GM21526 (cell line): Measurements from ENCODE around the gene CFAP68.
A peak's percentile ranks its signal among the peaks of the same experiment; 100 is the strongest.

ENCODE experiments used
- ATAC-seq: cut with Tn5 transposase; IDR thresholded peaks from one replicate; pipeline ENCODE4 v1.9.1; 2021; ENCODE audit warnings: moderate library complexity; ENCODE audit not compliant: unreplicated experiment, low FRiP score

CFAP68 gene

GRCh38 chr11:111878849-111879636, at the start of gene CFAP68, which contains the start of gene FDXACB1:
CFAP68 (plus strand) TSS chr11:111879541; CDS start chr11:111879561, 20 bp downstream.
FDXACB1 (minus strand) TSS chr11:111879165; CDS start chr11:111879132, 33 bp downstream.
- ATAC-seq, result peak; percentile 88

DNA sequence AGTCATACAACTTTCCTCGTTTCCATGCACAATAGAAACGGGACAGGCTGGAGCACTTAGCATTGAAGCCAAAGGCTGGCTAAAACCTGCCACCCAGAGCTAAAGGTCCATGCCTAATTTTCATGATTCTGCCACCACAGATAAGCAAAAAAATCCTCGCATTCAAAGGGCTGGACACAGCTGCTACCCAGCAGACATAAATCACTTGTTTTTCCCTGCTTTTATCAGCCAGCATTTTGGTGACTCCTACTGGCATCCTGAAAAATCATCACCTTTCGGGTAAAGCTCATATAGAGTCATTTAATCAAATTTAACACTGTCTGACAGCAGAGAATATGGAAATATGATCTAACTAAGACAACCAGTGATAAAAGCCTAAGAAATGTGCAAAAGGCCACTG, 45.8 kb upstream of the CFAP68 start:
- no peak for ATAC-seq

- no peak for ATAC-seq
Measured at GRCh38 chr11:111834432-111835163, 44.7 kb upstream of the CFAP68 start.

GRCh38 chr11:111835665-111836064, 43.7 kb upstream of the CFAP68 start:
- no peak for ATAC-seq

- no peak for ATAC-seq
Measured at GRCh38 chr11:111836162-111836561, 43.2 kb upstream of the CFAP68 start.

DNA sequence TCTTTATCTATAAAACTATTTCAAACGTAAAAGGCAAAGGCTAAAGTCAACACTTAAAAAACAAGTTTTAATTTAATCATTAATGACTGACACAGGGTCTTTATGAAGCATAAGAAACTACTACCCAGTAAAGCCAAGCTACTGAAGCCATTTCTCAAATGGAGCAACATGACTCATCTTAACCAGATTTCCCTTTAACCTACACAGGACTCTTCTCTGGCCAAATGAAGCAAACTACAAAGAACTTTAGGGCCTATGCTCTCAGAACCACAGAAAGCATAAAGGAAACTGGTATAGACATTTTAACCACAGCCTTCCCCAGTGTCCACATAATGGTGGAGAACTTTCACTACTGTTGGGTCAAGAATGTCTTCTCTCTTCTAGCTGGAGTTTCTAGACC, 42.6 kb upstream of the CFAP68 start:
- no peak for ATAC-seq

DNA sequence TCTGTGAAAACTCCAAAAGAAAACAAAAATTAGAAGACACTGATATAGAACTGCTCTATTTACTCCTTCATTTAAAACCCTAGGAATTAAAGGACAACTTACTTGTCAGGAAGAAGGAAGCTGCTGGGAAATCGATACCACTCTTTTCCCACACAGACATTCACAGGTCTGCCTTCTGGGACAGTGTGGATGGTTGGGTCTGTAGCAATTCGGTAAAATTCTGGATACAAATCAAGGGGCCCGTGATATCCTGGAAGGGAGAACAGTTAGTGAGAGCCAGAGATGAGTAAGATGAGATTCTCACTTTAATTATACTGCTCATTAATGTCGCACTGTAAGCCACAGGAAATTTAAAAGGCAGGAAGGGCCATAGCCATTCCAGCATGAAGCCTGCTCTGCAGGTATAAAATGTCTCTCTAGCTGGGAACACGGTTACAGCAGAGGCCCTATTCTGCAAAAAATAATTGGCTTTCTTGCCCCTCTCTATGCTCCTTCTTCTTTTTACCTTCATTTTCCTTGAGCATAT, 41.9 kb upstream of the CFAP68 start:
- ATAC-seq, result no peak

GRCh38 chr11:111838054-111838453, 41.3 kb upstream of the CFAP68 start:
- no peak for ATAC-seq

GRCh38 chr11:111840143-111840542, 39.2 kb upstream of the CFAP68 start:
- no peak for ATAC-seq

DNA sequence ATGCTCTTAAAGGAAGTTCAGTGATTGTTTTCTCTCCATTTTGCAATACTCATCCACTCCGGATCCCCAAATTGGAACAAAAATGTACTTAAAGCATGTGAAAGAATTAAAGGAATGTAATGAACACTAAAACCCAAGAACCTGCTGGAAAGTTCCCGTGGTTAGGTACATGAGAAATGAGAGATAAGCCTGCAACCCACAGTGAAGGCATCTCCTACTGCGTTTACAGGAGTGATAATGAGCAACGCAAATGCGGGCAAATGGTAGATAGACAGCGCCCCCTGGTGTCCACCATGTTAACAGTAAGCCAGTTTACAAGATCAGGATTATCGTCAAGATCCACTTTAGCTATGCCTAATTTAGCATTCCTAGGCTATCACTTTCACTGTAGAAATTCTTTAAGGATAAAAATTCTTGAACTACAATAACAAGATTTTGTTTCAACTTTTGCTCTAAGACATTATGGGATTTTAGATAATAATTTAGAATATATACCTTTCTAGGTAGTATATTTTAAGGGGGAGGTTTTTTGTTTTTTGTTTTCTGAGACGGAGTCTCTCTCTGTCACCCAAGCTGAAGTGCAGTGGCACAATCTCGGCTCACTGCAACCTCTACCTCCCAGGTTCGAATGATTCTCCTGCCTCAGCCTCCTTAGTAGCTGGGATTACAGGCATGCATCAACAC, 37.8 kb upstream of the CFAP68 start:
- peak; percentile 78 for ATAC-seq

DNA sequence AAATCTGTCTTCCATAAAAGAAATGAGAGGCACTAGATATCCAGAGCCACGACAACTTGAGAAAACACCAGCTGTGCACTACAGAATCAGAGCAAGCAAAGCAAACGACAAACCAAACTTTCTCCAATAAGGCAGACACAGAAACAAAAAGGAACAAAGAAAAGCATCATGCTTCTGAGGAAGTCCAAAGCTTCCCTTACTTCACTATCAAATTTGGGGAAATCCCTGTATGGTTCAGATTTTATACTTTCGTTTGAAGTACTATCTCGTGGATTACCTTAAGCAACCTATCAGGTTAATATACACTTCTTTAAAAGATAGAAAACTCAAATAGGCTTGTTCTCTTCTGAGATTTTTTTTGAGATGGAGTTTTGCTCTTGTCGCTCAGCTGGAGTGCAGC, 35.7 kb upstream of the CFAP68 start:
- no peak for ATAC-seq

GRCh38 chr11:111845276-111846028, 33.9 kb upstream of the CFAP68 start:
- no peak for ATAC-seq

GRCh38 chr11:111846063-111846462, 33.3 kb upstream of the CFAP68 start:
- no peak for ATAC-seq

DNA sequence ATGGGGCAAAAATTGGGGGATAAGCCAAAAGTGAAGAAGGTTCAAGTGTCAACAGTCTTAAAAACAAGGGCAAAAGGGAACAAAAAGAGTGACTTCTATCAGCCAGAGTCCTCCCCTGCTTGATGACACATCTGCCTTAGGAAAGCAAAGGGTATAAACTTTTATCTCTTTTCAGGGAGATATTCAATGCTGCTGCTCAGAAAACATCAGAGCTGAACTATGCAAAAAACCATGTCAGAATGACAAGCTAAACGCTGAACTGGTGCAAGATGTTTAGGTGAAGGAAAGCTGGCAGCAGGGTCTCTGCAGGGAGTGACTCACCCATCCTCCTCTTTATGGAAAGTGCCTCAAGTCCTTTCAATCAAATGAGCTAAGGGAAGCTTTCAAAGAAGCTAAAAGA, 32.7 kb upstream of the CFAP68 start:
- ATAC-seq, result no peak

DNA sequence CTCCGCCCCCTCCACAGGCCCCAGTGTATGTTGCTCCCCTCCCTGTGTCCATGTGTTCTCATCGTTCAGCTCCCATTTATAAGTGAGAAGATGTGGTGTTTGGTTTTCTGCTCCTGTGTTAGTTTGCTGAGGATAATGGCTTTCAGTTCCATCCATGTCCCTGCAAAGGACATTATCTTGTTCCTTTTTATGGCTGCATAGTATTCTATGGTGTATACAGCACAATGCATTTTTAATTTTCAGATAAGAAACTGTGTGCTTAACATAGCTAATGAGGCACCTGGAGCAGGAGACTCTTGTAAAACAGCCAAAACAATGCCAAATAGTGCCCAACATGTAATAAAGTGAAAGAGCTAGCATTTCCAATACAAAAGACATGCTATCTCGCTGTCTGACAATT, 29.7 kb upstream of the CFAP68 start:
- no peak for ATAC-seq

GRCh38 chr11:111851067-111851466, 28.3 kb upstream of the CFAP68 start:
- no peak for ATAC-seq

DNA sequence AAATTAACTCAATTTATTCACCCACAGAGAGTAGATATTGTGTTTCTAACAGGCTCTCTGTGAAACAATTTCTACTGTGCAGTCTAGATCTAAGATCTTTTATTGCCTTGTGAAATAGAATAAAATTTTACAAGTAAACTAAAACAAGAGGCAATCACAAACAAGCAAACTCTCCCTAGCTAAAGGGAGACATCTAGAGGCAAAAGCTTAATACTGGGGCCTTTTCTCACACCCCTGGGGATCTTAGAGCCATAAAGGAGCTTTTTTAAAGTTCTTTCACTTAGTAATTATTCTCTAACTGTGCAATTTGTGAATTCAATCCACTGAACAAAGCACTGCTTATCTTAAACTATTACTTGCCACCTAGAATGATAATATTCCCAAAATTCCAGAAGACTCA, 27.7 kb upstream of the CFAP68 start:
- no peak for ATAC-seq

GRCh38 chr11:111852103-111852502, 27.2 kb upstream of the CFAP68 start:
- ATAC-seq, result no peak

- no peak for ATAC-seq
Measured at GRCh38 chr11:111855506-111855905, 23.8 kb upstream of the CFAP68 start.

- no peak for ATAC-seq
Measured at GRCh38 chr11:111860257-111860656, 19.1 kb upstream of the CFAP68 start.
